HG03196 (cell line): ENCODE results near the gene OR2T5.
"Not testable (repeated sequence)": the region's sequence is repeated elsewhere in the genome, so short reads cannot be mapped to it uniquely, and the experiment has no call there.

Experiments
- ATAC-seq: cut with Tn5 transposase; IDR thresholded peaks from one replicate; pipeline ENCODE4 v1.9.1; 2021; ENCODE audit not compliant: unreplicated experiment

The OR2T5 gene

GRCh38 chr1:248488289-248488688, at the start of gene OR2T5:
OR2T5 (plus strand) TSS chr1:248488589; CDS start chr1:248488589, 0 bp downstream.
- not testable (repeated sequence) for ATAC-seq

GRCh38 chr1:248438668-248439067, 49.7 kb upstream of the OR2T5 start:
- not testable (repeated sequence) for ATAC-seq

GRCh38 chr1:248439283-248439682, 49.1 kb upstream of the OR2T5 start:
- ATAC-seq = not testable (repeated sequence)

- ATAC-seq = not testable (repeated sequence)
These were observed 45.7 kb upstream of the OR2T5 start for GRCh38 chr1:248442500-248443277.

GRCh38 chr1:248444603-248445002, 43.8 kb upstream of the OR2T5 start:
- ATAC-seq = not testable (repeated sequence)

- ATAC-seq = not testable (repeated sequence)
These were observed 43.0 kb upstream of the OR2T5 start, which contains the start of gene OR2T2 for GRCh38 chr1:248445399-248445798. OR2T2 (plus strand) TSS chr1:248445637; CDS start chr1:248452798, 7,161 bp downstream.

- ATAC-seq = peak; percentile 61
These were observed 39.8 kb upstream of the OR2T5 start for GRCh38 chr1:248448409-248449074.

GRCh38 chr1:248449821-248450465, 38.4 kb upstream of the OR2T5 start:
- not testable (repeated sequence) for ATAC-seq

- ATAC-seq = peak; percentile 64
These were observed 37.8 kb upstream of the OR2T5 start for GRCh38 chr1:248450466-248451145.

- not testable (repeated sequence) for ATAC-seq
These were observed 34.8 kb upstream of the OR2T5 start for GRCh38 chr1:248453619-248454018.

GRCh38 chr1:248455045-248455444, 33.3 kb upstream of the OR2T5 start:
- not testable (repeated sequence) for ATAC-seq

GRCh38 chr1:248456635-248457034, 31.8 kb upstream of the OR2T5 start:
- ATAC-seq = not testable (repeated sequence)

GRCh38 chr1:248459117-248459516, 29.3 kb upstream of the OR2T5 start:
- ATAC-seq = not testable (repeated sequence)

- ATAC-seq = no peak
These were observed 17.2 kb upstream of the OR2T5 start for GRCh38 chr1:248471154-248471553.

- ATAC-seq = not testable (repeated sequence)
These were observed 16.3 kb upstream of the OR2T5 start for GRCh38 chr1:248472111-248472510.

GRCh38 chr1:248473051-248473450, 15.3 kb upstream of the OR2T5 start, which contains the start of gene OR2T3:
OR2T3 (plus strand) TSS chr1:248473351; CDS start chr1:248473351, 0 bp downstream.
- not testable (repeated sequence) for ATAC-seq

- not testable (repeated sequence) for ATAC-seq
These were observed 12.7 kb upstream of the OR2T5 start for GRCh38 chr1:248475660-248476059.

- peak; percentile 92 for ATAC-seq
These were observed 6.5 kb upstream of the OR2T5 start for GRCh38 chr1:248481686-248482579.

- ATAC-seq = not testable (repeated sequence)
These were observed 8.3 kb downstream of the OR2T5 start for GRCh38 chr1:248496661-248497060.
